ENCODE results near the gene CEP131.
"Not testable (repeated sequence)": the region's sequence is repeated elsewhere in the genome, so short reads cannot be mapped to it uniquely, and the experiment has no call there.

CEP131 gene

GRCh38 chr17:81162491-81162890, 60.3 kb downstream of the CEP131 start:
- DNase-seq, result no peak

- no peak for DNase-seq
Observed at GRCh38 chr17:81161972-81162371, 60.8 kb downstream of the CEP131 start.

GRCh38 chr17:81161536-81161935, 61.2 kb downstream of the CEP131 start:
- DNase-seq, result no peak

- DNase-seq, result no peak
Observed at GRCh38 chr17:81160747-81161453, 61.9 kb downstream of the CEP131 start.

GRCh38 chr17:81160306-81160705, 62.5 kb downstream of the CEP131 start:
- DNase-seq, result no peak

- DNase-seq, result no peak
Observed at GRCh38 chr17:81159611-81160265, 63.0 kb downstream of the CEP131 start.

- DNase-seq, result no peak
Observed at GRCh38 chr17:81158688-81159590, 63.8 kb downstream of the CEP131 start.

- no peak for DNase-seq
Observed at GRCh38 chr17:81157848-81158687, 64.7 kb downstream of the CEP131 start.

GRCh38 chr17:81156866-81157805, 65.6 kb downstream of the CEP131 start:
- DNase-seq, result no peak

GRCh38 chr17:81154961-81155360, 67.8 kb downstream of the CEP131 start:
- DNase-seq, result no peak

- DNase-seq, result not testable (repeated sequence)
Observed at GRCh38 chr17:81154016-81154415, 68.7 kb downstream of the CEP131 start.

GRCh38 chr17:81153340-81153803, 69.4 kb downstream of the CEP131 start:
- no peak for DNase-seq

GRCh38 chr17:81152288-81152828, 70.4 kb downstream of the CEP131 start:
- no peak for DNase-seq

- no peak for DNase-seq
Observed at GRCh38 chr17:81151278-81151677, 71.5 kb downstream of the CEP131 start.

- no peak for DNase-seq
Observed at GRCh38 chr17:81150377-81151077, 72.2 kb downstream of the CEP131 start.

- DNase-seq, result no peak
Observed at GRCh38 chr17:81148986-81149533, 73.7 kb downstream of the CEP131 start.

GRCh38 chr17:81148571-81148970, 74.2 kb downstream of the CEP131 start:
- DNase-seq, result no peak

- no peak for DNase-seq
Observed at GRCh38 chr17:81147701-81148100, 75.1 kb downstream of the CEP131 start.

- DNase-seq, result not testable (repeated sequence)
Observed at GRCh38 chr17:81146208-81146607, 76.6 kb downstream of the CEP131 start.

- no peak for DNase-seq
Observed at GRCh38 chr17:81144423-81144781, 78.4 kb downstream of the CEP131 start.
